NCI-H1930 (cell line): ENCODE data around the gene PIGK.
"Not testable (repeated sequence)": the region's sequence is repeated elsewhere in the genome, so short reads cannot be mapped to it uniquely, and the experiment has no call there.

Experiments used
- DNase-seq, 2 experiments: peaks; one replicate each; lab custom pipeline; 2025; lab: John Stamatoyannopoulos, UW

PIGK gene

GRCh38 chr1:77219166-77219887 is at the start of gene PIGK:
Gene PIGK, minus strand, starts transcription at chr1:77219430. Its CDS starts 28 bp downstream, at chr1:77219402.
- peak; percentile 74 to 86 for DNase-seq

- DNase-seq, result no peak
Observed at GRCh38 chr1:77267035-77267434, 47.8 kb upstream of the PIGK start.

- DNase-seq, result no peak
Observed at GRCh38 chr1:77265180-77265579, 46.0 kb upstream of the PIGK start.

- no peak for DNase-seq
Observed at GRCh38 chr1:77263708-77264107, 44.5 kb upstream of the PIGK start.

GRCh38 chr1:77253211-77253610 is 34.0 kb upstream of the PIGK start:
- no peak for DNase-seq

- DNase-seq, result no peak
Observed at GRCh38 chr1:77250126-77250525, 30.9 kb upstream of the PIGK start.

GRCh38 chr1:77245830-77246229 is 26.6 kb upstream of the PIGK start:
- no peak for DNase-seq

- peak in 1 of 2 experiments; percentile 6 for DNase-seq
Observed at GRCh38 chr1:77239311-77239710, 20.1 kb upstream of the PIGK start.

- DNase-seq, result no peak
Observed at GRCh38 chr1:77238462-77238861, 19.2 kb upstream of the PIGK start.

- no peak for DNase-seq
Observed at GRCh38 chr1:77234943-77235342, 15.7 kb upstream of the PIGK start.

- DNase-seq, result no peak
Observed at GRCh38 chr1:77234096-77234495, 14.9 kb upstream of the PIGK start.

GRCh38 chr1:77232829-77233228 is 13.6 kb upstream of the PIGK start:
- no peak for DNase-seq

- DNase-seq, result no peak
Observed at GRCh38 chr1:77230051-77230450, 10.8 kb upstream of the PIGK start.

GRCh38 chr1:77228836-77229235 is 9.6 kb upstream of the PIGK start:
- DNase-seq, result no peak

GRCh38 chr1:77227381-77227780 is 8.2 kb upstream of the PIGK start:
- DNase-seq, result no peak

- DNase-seq, result no peak
Observed at GRCh38 chr1:77222496-77222895, 3.3 kb upstream of the PIGK start.

- no peak for DNase-seq
Observed at GRCh38 chr1:77220687-77221463, 1.6 kb upstream of the PIGK start.

- no peak for DNase-seq
Observed at GRCh38 chr1:77218477-77219165, 609 bp downstream of the PIGK start.

- not testable (repeated sequence) for DNase-seq
Observed at GRCh38 chr1:77204043-77204442, 15.2 kb downstream of the PIGK start.

GRCh38 chr1:77202751-77203150 is 16.5 kb downstream of the PIGK start:
- no peak for DNase-seq

GRCh38 chr1:77200806-77201205 is 18.4 kb downstream of the PIGK start:
- DNase-seq, result no peak

GRCh38 chr1:77200293-77200692 is 18.9 kb downstream of the PIGK start:
- no peak for DNase-seq

- no peak for DNase-seq
Observed at GRCh38 chr1:77197351-77197750, 21.9 kb downstream of the PIGK start.
